CD4-positive, alpha-beta T cell treated with Interleukin-6 for 4 hours (primary cell): ENCODE data around the gene DHX15.
"Not testable (repeated sequence)": the region's sequence is repeated elsewhere in the genome, so short reads cannot be mapped to it uniquely, and the experiment has no call there.

Experiments
- DNase-seq: peaks from one replicate; pipeline ENCODE4 v3.0.0-alpha.2; 2020; ENCODE audit warnings: mixed read lengths

Gene DHX15

DNA sequence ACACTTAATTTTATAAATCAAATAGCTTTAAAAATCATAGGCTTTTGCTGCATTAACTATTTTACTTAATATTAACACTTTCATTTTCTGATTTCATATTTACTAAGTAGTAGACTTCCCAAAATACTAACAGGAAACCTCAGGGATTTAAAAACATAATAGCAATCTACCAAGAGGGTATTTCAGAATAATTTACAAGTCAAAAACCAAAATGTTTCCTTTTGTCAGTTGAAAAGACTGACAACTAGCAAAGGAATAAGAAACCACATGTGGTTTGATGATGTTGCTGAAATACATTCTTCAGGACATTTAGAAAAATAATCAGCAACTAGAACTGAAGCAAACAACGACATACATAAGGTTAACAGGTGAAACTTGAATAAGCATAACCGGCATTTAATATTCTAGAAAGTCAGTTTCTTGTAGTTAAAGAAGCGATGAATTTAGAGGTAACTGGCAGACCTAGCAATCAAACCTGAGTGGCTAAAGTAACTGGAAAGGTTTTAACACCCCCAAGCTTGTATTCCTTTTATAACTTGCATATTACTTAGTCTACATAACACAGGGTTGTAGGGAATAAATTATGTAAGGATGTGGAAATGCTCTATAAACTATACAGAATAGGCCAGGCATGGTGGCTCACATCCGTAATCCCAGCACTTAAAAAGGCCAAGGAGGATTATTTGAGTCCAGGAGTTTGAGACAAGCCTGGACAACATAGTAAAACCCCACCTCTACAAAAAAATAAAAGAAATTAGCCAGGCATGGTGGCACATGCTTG lies 40.0 kb downstream of the DHX15 start:
- no peak for DNase-seq

DNA sequence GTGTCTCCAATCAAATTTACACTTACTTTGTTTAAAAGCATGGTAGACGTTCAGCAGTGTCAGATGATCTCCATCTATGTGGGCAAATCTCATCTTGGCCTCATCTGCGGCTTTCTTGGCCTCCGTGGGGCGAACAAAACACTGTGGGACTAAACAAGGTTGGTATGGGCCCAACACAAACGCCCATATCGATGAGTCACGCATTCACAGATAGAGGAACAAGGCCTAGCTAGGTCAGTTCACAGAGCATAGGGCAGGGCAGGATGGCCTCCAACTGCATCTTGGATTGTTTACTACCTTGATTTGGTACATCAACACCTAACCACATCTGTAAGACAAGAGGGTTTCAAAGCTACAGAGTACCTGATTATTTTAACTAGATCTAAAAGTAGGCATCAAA lies 47.3 kb downstream of the DHX15 start:
- no peak for DNase-seq

DNA sequence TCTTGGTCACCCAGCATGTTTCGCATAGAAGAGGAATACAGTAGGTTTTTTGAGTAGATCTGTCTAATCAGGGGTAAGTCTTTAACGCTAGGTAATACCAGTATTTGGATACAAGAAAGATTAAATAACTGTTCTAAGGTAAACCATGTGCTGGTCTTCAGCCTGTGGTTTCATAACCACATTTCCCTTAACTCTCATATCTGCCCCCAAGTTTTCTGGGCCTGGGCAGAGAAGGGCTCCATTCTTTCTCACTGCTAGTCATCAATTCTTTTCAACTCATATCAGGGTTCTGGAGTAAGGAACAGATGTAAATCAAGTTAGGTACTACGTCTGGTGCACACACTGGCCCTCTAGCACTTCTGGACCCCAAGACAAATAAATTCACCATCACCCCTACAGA lies 49.0 kb downstream of the DHX15 start:
- DNase-seq, result no peak

DNA sequence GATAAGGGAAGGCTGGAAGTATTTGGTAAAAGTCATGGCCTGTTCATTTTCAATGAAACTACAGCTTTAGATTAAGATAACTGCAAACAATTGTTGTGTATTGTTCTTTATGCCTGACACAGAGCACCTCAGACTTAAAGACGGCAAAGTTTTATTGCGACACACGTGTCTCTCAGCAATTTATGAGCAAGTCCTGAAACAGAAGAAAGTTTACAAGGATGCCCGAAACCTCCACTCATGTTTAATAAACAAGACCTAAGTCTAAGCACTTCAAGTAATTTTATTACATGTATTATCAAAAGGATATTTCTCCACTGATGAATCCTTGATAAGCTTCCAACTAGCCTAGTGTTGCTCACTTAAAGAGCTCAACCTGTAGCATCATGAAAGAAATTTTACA lies 51.0 kb downstream of the DHX15 start:
- DNase-seq, result no peak

DNA sequence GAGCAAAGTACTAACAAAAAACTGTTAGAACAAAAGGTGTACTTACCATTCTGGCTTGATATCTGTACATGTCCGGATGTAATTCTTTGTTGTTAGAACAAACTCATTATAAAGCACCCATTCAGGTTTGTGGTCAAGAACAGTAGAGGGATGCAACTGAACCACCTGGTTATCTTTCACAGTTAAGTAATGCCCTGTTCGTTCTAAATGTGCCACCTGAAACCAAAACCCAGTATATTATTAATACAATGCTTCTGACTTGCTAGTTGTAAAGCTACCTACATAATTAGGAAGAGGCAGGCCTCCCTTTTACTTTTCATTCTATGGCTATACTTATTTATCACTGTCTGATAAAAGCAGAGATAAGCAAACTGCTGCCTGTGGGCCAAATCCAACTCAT lies 54.8 kb downstream of the DHX15 start:
- no peak for DNase-seq

DNA sequence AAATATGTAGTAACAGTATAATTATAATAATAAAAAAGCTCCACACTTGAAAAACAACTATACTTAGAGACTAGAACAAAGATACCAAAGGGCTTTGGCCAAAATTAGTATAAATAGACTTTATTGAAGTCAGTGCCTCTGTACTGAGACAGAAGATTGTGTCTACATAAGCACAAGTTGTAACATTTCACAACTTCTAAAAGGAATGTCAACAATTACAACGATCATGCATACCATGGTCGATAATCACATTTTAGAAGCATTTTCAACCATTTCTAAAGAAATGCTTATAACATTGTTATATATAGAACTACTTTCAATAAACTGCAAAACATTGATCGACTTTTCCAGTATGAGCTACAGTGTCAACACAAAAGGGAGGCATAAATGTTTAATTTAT lies 57.0 kb downstream of the DHX15 start:
- DNase-seq, result no peak

DNA sequence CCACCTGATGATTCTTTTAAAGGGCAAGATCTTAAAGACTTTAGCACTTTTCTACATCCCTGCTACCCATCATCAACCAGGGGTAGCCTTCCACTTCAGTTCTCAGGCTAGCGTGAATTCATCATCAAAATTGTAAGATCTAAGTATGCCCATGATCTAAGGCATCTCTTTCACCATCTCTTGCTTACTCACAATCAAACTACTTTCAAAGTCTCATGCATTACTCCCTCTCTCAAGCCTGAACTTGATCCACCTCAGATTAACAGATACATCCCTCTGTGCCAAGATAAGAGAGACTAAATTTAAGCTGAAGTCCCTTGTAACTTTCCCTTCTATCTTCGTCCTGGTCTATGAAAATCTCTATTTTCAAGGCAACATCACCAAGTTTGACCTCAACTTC lies 62.8 kb downstream of the DHX15 start:
- DNase-seq, result no peak

DNA sequence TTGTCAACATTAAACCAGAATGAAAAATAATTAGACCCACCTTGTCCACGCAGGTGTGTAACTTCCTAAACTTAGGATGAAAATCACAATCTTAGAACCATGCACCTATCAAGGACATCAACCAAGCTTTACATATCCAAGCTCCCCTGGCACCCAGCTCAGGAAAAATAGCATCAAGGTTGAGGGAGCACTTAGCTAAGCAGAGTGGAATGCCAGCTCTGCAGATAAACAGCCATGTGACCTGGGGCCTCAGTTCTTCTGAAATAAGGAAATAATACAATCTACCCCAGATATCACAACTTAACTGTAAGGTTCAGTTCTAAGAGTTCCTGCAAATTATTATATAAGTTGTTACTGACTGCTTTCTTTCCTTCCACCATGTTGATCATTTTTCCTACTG lies 64.7 kb downstream of the DHX15 start:
- no peak for DNase-seq

DNA sequence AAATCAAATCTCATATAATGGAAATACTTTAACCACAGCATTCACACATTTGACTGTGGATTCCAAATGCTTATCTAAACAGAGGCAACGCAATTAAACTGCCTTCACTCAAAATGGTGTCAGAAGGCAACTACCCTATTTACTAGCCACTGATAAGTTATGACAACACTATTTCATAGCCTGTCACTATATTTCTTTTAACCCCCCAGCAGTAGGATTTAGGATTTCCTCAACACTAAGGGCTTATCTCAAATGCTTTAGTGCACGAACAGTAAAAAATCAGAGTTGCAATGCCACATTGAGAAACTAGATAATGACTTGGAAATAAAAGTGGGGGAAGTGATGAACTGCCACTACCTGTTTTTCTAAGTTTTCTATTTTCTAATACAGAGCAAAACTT lies 66.7 kb downstream of the DHX15 start:
- no peak for DNase-seq

DNA sequence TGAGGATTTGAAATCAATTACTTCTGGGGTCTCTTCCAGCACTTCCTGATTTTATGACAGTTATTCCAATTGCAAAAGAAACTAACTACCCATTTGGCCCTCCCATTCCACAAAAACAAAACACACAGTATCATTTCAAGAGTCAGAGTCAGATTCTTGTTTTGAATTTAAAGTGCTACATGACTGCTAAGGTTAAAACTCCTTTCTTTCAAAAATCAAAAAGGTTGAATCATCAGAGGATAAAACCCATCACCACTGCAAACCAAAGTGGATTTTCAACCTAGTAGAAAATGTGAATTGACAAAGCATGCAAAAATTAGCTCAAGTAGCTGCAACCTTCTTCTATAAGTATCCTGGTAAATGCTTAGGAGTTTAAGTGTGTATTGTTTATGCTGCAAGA lies 67.4 kb downstream of the DHX15 start:
- no peak for DNase-seq

DNA sequence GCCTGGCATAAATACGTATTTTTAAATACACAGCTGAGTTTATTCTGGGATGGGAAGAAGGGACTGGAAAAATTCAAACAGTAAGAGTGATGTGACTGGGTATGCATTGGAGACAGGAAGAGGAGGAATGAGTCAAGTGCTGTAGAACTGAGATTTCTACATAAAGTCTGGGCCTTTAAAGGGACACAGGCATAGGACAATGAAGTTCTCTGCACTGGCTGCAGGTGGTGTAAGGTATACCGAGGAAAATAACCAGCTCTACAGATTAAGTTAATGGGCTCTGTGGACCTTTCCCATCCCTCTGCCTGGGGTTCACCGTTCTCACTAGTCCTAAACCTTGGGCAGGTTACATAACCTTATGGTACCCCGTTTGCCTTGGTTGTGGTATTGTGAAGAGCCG lies 68.7 kb downstream of the DHX15 start:
- DNase-seq, result no peak

DNA sequence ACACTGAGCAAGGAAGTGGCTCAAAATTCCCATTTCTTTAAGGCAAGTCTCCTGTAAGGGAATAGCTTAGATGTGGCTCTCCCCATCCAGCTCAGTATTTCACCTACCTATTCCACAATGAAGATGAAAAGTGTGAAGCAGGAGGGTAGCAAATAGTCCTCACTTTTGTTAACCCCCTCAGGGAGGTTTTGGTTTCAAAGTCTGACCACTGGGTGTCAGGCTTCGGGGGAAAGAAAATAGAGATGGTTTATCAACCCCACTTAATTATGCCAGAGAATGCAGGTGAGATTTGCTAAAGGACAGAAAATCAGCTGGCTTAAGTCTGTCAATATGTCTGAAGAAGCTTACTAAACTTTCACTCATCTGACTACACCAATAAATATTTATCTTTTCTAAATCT lies 69.5 kb downstream of the DHX15 start:
- DNase-seq, result no peak

DNA sequence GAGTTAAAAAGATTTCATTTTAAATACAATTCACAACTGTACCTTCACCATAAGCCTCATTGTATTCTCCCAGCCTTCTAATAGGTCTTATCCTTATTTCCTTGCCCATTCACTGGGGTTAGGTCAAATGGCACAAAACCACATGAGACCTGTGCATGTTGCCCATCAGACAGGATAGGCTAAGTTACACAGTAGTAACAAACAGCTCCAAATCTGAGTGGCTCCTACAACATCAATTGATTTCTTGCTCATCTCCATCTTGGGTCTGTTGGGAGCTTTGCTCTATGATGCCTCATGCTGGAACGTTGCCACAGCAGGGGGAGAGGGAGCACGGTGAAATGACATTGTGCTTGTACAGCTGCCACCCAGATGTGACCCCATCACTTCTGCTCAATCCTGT lies 70.6 kb downstream of the DHX15 start:
- no peak for DNase-seq

DNA sequence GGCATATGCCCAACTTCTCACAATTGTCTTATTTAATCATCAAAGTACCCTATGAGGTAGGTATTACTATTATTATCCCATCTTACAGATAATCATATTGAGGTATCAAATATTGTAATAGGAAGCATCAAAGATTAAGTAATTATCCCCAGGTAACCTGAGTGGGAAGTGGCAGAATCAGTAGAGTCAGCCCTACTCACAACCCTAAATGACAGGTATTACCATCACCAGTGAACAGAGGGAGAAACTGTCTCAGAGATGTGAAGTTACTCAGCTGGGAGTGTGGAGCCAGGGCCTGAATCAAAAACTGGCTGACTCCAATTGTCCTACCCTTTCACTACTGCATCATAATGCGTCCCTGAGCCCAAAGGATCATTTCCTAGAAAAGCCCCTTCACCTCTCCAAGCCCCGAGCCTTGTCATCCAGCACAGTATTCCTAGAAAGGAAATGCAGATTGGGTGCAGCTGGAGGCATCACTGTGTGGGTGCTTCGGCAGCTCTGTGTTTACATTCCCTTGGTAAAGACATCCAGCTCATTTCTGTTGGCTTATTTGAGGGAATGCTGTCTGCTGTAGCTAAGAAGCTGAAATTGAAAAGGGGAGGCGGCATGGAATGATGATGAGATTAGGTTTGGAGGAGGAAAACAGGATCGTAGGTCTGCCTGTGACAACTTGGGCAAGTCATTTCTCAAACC lies 72.8 kb downstream of the DHX15 start:
- DNase-seq, result no peak

DNA sequence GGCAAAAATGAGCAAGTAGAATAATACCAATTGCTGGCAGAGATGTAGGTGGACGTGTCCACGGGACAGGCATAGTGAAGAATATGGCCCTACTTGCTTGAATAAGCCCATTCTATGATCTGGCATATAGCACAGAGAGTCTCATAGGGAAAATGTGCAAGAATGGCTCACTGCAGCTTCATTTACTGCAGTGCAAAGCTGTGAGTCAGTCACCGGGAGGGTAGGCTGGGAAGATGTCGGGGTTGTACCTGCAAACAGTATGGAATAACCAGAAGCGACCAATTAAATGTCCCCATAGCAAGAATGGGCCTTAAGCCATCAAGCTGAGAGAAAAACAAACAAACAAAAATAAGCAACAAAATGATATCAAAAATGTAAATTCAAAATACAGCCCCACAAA lies 74.3 kb downstream of the DHX15 start:
- DNase-seq, result no peak

DNA sequence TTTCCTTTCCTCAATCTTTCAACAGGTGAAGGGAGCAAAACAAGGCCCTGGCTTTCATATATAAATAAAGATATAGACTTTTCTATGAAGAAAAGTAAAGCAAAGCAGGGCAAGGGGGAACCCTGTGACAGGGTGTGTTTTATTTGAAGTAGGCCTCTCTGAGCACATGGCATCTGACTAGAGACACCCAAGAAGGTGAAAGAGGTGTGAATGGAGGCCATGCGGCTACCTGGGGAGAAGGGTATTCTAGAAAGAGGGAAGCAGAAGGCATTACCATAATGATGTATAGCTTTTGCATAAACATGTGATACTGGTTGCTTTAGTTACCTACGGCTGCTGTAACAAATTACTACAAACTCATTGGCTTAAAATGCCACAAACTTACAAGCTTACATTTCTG lies 75.8 kb downstream of the DHX15 start:
- no peak for DNase-seq

DNA sequence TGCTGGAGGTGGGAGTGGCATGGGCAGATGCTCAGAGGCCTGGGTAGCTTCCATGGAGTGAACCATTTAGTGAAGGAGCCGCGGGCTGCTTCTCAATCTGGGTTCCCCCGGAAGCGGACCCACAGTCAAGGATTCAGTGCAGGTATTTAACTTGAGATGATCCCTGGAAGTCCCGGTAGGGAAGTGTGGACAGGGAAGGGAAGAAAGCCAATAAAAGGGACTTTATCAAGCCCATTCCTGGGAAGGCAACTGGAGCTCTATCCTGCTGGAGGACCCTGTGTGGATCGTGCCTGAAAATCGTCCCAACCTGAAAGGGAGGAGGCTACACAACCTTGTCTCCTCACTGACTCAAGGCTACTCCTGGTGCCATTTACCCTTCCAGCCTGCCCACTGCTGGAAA lies 76.9 kb downstream of the DHX15 start:
- DNase-seq, result no peak

DNA sequence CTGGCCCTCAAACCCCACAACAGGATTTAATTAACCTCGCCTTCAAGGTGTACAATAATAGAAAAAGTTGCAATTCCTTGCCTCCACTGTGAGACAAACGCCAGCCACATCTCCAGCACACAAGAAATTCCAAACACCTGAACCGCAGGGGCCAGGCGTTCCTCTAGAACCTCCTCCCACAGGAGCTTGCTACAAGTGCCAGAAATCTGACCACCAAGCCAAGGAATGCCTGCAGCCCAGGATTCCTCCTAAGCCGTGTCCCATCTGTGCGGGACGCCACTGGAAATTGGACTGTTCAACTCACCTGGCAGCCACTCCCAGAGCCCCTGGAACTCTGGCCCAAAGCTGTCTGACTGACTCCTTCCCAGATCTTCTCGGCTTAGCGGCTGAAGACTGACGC lies 81.3 kb downstream of the DHX15 start:
- not testable (repeated sequence) for DNase-seq

DNA sequence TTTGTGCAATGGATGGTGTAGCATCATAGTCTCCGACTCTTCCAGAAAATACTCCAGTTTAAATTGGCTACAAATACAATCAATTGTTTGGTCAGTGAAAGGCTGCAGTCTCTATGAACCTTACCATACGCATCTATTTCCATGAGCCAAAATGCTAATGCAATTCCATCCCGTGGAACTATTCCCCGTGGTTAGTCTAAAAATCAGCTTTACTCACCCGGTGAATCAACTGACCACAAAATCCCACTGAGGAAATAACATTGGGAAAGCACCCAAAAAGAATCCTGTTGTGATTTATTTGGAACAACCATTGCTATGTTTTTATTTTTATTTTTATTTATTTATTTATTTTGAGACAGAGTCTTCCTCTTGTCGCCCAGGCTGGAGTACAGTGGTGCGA lies 87.1 kb downstream of the DHX15 start:
- DNase-seq, result no peak

DNA sequence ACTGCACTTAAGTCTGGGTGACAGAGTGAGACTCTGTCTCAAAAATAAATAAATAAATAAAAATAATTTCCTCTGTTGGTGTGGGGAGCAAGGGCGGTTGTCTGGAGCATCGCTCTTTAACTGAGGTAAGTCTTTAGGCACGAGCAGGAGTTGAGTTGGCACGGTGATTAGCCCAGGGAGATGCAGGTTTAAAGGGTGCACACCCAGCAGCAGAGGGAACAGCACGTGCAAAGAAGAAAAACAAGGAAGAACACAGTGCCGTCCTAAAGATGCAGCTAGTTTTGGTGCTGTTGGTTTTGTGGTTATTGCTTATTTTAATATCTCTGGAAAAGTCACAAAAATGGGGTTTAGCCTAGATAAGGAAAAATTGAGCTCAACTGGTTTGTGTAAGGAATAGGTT lies 87.8 kb downstream of the DHX15 start:
- DNase-seq, result no peak

DNA sequence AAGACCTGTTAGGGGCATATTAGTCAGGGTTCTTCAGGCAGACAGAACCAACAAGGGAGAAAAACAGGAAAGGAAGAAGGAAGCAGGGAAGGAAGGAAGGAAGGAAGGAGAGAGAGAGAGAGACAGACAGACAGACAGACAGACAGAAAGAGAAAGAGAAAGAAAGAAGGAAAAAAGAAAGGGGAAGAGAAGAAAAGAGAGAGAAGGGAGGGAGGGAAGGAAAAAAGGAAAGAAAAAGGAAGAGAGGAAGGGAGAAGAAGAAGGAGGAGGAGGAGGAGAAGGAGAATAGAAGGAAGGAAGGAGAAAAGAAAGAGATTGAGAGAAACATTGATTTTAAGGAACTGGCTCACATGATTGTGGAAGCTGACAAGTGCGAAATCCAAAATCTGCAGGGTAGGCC lies 89.0 kb downstream of the DHX15 start:
- no peak for DNase-seq

DNA sequence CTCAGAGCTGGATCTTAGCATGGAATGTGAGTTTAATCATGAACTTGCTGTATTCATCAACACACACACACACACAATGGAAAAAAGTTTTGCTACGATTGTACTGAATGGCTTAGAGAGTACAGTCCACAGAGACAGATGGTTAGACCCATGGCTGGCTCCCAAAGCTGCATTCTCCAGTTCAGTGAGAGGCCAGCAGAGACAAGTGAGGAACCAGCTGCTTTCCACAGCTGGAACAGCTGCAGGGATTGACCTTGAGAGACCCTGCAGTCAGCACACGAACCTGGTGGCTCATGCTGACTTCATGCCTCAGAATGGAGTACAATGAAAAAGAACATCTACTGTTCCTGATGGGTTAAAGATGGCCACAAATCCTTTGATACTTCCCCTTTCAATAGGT lies 94.5 kb downstream of the DHX15 start:
- no peak for DNase-seq

DNA sequence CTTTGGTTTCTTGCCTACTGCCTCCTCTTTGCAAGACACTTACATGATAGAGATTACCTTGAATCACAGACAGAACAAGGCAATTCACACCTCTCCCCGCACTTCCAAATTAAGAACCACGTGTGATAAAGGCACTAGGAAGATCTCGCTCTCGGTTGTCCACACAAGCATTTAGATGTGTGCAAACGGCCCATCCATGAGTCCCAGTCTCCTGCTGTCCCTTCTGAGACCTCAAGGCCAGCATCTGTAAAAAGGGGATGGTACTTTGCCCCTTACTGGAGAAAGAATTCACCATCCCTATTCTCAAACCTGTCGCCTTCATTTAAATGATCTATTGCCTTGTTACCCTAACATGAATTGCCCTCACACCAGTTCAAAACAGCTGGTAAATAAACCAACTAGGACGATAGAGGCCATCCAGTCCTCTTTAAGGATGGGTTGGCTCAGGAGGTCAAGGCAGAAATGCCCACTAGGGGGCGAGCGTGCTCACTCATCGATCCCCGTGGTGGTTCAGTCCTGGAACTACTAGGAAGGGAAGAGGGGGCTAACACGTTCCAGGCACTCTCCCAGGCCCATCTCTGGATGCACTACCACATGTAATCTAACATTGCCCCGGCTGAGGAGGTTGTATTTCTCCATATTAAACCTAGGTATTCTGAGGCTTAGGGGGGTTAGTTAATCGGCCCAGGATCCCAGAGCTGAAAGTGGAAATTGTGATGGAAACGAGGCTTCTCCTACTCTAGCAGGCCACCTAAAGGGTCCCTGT lies 95.8 kb downstream of the DHX15 start:
- DNase-seq, result peak; percentile 57

DNA sequence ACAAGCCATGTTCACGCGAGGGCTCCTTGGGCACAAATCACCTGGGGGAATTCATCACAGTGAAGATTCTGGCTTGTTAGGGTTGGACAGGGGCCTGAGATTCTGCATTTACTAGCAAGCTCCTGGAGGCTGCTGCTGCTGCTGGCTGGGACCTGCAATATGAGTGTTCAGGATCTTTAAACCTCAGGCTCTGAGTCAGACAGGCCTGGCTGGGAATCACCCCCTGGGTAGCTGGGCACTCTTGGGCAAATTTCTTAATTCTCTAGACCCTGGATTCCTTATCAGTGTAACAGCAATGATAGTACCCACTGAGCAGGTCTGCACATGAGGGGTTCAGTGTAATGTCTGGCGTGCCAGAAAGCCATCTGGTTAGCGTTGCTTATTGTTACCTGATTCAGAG lies 101.5 kb downstream of the DHX15 start:
- no peak for DNase-seq
